HG03432 (cell line): ENCODE measurements around the gene CD84.
"Not testable (repeated sequence)": the region's sequence is repeated elsewhere in the genome, so short reads cannot be mapped to it uniquely, and the experiment has no call there.

Source experiments
- ATAC-seq: cut with Tn5 transposase; IDR thresholded peaks from one replicate; pipeline ENCODE4 v1.9.1; 2021; ENCODE audit warnings: mild to moderate bottlenecking, moderate library complexity; ENCODE audit not compliant: unreplicated experiment

Gene CD84

DNA sequence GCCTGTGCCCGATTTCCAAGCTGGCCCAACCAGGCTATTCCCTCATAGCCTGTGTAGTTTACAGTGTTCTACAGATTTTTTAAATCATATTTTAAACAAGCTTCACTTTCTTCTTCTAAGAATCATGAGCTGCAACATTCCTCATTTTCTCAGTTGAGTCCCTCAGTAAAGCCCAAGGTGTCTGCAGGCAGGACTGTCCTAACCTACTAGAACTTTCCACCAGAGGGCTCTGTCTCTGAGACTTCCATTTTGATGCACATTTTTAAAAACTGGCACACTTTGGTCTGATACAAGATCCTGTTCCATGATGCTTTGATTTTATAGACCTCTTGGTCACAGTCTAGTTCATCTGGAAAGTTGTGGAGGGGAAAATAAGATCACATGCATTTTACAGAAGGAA is 34.6 kb downstream of the CD84 start:
- ATAC-seq = no peak

DNA sequence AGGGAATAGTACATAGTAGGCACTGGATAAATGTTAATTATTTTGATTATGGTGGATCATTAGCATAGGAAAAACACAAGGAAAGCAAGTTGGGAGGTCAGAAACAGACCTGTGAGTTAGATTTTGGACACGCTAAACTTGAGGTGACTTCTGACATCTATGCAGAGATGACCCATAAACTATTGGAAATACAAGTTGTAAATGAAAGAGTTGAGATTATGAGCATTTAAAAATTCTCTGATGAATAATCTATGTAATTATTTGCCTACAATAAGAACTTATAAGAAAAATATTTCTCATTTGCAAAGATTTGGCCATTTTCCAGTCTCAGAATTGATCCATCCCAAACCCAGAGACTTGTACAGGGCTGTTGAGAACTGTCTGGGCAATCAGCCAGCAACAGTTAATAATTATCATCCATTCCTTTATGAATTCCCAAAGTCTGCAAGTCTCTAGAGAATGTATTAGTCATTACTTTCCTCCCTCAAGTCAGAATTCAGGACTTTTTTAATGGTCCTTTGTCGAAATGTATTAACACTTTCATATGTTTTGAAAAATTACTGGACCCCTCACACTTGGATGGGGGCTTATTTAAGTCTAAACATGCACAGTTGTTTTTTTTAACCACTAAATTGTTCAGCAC is 36.9 kb downstream of the CD84 start:
- no peak for ATAC-seq

DNA sequence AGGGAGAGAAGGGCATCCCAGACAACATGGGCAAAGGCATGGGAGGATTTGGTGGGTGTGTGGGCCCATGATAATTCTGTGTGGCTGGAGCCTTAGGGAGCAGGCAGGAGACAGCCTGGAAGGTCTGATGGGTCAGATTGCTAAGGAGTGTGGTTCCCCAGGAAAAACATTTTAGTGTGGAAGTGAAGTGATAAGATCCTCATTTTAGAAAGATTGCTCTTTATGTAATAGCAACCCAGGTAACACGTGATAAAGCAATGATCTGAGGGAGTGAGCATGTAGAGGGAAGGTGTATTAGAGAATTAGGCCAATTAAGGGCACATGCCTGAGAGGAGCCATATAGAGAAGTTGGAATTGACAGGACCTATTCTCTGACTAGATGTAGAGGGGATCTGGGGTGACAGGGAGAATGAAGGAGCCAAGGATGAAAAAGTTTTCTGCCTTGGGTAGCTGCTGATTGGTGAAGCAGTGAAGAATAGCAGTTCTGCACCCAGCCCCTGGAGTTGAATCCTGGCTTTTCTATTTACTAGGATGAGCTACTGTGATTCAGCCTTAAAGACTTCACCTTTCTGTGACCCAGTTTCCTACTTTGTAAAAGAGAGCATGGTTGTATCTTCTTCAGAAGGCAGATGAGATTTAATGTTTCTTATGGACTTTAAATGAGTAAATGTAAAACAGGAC is 37.5 kb downstream of the CD84 start:
- no peak for ATAC-seq

DNA sequence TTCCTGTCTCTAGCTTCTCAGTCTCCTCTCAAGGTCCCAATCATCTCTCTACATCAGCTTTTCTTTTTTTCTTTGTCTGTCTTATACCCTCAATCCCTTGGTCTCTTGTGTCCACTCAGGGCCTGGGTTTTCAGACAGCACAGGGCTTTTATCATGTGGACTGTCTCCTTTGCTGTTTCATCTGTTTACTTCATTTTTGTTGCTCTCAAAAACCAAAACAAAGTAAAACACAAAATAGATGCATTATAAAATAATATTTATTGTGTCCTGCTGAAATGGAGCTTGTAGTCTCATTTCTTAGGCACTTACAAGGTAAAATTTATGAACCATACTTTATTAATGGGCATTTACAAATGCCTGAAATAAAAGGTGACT is 38.5 kb downstream of the CD84 start:
- ATAC-seq = no peak

DNA sequence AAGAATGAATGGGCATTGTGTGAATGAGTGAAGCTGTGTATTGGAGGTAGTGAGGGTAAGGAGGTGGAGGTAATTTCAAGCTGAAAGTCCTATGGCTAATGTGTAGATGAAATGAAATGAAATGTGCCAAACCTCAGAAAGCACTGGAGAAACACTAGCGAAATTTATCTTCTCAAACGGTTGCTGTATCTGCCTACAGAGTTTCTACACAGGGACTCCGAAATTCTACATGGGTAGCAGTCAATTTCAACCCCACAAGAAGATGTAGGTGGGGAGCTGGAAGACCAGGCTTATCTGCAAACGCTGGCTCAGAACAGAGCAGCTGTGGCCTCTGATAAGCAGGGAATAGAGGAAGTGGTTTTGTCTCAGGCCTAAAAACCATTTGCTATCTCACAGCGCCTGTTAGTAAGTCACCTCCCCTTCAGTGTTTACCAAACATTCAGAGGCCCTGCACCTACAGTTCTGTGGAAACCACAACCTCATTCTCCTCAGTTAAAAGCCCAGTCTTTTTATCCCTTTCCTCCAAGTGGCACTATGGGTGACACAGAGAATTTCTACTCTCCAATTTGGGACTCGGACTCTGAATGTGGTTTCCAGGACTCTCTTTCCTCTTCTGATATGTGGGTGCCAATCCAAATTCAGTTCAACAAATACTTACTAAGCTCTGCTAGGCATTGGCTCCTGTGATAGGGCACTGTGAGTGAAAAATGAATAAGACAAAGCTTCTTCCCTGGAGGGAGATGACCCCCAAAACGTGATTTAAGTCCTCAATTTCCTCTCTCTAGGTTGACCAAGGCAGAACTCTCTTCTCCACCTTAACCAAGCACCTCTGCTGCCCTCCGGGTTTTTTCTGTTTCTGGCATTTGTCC is 39.1 kb downstream of the CD84 start:
- ATAC-seq = peak; percentile 95

DNA sequence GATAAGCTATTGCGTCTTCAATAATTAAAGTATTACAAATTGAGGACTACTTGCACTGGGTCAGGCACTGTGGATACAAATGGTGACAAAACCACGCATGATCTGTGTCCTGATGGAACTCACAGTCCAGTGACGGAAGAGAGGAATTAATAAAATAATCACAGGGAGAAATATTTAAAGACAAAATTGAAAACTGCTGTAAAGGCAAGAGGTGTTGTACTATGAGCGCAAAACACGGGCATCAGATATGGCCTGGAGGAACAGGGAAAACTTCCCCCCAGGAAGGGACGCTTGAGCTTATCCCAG is 39.7 kb downstream of the CD84 start:
- no peak for ATAC-seq

DNA sequence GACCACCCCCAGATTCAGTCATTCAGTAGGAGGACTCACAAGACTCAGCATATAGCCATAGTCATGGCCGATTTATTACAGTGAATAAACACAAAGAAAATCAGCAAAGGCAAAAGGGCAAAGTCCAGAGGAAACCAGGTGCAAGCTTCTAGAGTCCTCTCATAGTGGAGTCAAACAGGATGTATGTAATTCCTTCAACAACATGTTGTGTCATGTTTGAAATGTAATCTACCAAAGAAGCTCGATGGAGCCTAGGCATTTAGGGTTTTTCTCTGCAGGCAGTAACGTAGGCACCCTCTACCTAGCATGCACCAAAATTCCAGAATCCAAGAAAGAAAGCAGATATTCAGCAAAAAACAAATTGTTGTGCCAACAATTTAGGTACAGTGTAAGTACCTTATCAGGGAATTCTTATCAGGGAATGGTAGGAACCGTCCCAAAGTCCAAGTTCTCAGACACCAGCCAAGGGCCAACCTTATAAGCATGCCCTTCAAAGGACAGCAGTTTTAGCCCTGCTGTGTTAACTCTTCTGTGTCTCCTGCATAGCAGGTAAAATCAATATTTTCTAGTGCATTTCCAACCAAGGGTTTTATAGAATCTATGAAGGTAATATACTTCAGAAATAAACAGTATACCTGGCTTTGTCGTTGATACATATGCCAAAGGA is 40.2 kb downstream of the CD84 start:
- no peak for ATAC-seq

DNA sequence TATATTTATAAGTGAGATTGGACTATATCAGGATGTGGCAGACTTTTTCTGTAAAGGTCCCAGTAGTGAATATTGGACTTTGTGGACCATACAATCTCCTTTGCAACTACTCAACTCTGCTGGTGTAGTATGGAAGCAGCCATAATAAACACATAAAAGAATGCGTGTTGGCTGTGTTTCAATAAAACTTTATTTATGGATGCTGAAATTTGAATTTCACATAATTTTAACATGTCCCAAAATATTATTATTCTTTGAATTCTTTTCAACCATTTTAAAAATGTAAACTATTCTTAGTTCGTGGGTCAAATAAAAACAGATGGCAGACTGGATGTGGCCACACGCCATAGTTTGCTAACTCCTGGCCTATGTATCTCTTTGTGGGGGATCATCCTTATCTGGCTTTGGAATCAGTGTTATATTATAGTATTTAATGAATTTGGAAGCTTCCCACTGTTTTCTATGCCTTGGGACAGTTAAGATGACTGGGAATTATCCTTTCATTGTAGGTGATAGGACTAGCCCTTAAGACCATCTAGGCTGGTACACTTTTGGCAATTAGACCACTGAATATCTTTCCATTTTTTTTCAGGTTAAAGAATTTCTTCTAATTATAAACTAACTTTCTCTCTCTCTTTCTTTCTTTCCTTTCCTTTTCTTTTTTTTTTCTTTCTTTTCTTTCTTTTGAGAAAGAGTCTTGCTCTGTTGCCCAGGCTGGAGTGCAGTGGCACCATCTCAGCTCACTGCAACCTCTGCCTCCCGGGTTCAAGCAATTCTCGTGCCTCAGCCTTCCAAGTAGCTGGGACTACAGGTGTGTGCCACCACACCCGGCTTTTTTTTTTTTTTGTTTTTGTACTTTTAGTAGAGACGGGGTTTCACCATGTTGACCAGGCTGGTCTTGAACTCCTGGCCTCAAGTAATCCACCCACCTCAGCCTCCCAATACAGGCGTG is 41.3 kb downstream of the CD84 start:
- no peak for ATAC-seq

DNA sequence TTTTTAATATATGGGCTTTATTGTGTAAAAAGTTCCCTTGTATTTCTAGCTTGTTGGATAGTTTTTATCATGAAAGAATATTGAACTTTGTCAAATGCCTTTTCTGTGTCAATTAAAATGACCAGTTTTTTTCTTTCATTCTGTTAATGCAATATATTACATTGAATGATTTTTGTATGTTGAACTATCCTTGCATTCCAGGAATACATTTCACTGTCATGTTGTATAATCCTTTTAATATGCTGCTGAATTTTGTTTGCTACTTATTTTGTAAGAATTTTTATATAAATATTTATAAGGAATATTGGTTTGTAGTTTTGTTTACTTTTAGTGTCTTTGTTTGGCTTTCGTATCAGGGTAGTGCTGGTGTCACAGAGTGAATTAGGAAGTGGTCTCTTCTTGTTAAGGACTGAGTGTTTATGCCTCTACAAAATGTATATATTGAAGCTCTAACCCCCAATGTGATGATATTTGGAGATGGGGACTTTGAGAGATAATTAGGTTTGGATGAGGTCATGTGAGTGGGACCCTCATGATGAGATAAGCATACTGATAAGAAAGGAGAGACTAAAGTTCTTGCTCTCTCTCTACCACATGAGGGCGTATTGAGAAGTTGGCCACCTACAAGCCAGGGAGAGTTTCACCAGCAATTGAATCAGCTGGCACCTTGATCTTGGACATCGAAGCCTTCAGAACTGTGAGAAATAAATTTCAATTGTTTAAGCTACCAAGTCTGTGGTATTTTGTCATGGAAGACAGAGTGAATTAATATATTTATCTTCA is 44.3 kb downstream of the CD84 start:
- no peak for ATAC-seq

DNA sequence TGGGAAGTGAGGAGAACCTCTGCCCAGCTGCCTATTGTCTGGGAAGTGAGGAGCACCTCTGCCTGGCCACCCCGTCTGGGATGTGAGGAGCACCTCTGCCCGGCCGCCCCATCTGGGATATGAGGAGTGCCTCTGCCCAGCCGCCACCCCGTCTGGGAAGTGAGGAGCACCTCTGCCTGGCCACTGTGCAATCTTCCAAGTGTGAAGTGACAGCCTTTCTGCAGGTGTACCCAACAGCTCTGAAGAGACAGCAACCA is 46.8 kb downstream of the CD84 start:
- not testable (repeated sequence) for ATAC-seq

DNA sequence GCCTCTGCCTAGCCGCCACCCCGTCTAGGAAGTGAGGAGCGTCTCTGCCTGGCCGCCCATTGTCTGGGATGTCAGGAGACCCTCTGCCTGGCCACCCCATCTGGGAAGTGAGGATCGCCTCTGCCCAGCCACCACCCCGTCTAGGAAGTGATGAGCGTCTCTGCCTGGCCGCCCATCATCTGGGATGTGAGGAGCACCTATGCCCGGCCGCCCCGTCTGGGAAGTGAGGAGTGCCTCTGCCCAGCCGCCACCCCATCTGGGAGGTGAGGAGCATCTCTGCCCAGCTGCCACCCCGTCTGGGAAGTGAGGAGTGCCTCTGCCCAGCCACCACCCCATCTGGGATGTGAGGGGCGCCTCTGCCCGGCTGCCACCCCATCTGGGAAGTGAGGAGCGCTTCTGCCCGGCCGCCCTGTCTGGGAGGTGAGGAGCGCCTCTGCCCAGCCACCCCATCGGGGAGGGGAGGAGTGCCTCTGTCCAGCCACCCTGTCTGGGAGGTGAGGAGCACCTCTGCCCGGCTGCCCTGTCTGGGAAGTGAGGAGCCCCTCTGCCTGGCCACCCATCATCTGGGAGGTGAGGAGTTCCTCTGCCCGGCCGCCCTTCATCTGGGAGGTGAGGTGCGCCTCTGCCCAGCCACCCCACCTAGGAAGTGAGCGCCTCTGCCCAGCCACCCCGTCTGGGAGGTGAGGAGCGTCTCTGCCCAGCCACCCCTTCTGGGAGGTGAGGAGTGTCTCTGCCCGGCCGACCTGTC is 47.3 kb downstream of the CD84 start:
- not testable (repeated sequence) for ATAC-seq

DNA sequence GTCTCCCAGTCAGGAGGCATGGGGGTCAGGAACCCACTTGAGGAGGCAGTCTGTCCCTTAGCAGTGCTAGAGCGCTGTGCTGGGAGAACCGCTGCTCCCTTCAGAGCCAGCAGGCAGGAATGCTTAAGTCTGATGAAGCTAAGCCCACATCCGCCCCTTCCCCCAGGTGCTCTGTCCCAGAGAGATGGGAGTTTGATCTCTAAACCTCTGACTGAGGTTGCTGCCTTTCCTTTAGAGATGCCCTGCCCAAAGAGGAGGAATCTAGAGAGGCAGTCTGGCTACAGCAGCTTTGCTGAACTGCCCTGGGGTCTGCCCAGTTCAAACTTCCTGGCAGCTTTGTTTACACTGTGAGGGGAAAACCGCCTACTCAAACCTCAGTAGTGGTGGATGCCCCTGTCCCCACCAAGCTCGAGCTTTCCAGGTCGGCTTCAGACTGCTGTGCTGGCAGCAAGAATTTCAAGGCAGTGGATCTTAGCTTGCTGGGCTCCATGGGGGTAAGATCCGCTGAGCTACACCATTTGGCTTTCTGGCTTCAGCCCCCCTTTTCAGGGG is 49.8 kb downstream of the CD84 start:
- ATAC-seq = not testable (repeated sequence)

DNA sequence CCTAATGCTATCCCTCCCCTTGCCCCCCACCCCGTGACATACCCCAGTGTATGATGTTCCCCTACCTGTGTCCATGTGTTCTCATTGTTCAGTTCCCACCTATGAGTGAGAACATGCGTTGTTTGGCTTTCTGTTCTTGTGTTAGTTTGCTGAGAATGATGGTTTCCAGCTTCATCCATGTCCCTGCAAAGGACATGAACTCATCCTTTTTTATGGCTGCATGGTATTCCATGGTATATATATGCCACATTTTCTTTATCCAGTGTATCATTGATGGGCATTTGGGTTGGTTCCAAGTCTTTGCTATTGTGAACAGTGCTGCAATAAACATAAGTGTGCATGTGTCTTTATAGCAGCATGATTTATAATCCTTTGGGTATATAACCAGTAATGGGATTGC is 55.5 kb downstream of the CD84 start:
- not testable (repeated sequence) for ATAC-seq

DNA sequence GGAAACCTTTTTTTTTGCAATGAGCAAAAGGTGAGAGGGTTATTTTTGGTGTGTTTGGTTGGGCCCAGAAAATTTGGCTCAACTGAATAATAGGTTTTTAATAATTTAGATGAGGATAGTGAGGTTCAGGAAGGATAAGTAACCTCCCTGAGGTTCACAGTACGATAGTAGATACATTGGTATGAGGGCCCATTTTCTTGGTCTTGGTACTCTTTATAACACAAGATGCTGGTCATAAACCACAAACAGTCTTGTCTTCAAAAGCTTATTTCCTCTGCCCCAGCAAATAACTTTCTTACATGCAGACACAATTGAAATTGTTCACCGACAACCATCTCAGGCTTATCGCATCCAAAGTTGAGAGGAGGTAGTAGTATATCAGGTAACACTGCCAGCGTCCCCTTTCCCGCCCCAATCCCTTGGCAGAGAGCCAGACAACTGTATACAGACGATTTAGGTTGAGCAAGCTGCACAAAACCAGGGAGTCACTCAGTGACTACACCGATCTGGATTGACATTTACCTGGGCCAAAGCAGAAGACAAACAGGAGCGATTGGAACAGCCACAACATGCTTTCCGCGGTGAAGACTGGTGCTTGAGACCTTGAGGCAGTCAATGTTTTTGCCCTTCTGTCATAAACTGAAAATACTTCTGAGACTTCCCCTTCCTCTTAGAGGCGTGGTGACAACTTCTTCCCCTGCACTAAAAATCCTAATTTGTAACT is 56.5 kb downstream of the CD84 start, which contains the start of gene SLAMF6:
Gene SLAMF6, minus strand, starts transcription at position 634 of the 724 bp plus-strand sequence. Its CDS starts 63 bp downstream, at position 571.
- ATAC-seq = peak; percentile 69

DNA sequence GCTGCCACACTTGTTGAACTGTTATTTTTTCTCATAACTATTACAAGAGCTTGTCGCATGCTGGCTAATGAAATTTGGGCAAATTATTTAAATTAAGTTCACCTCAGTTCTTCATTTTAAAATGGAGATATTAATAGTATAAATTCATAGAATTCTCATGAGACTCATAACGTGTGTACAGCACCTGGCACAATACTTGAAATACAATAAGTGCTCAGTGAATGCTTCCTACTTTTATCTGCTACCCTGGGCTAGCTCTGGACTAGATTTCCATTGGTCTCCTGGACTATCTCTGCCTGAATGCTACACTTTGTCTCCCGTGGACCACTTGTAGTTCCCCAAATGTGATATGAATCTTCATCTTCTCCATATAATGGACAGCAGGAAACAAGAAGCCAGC is 57.2 kb downstream of the CD84 start:
- peak; percentile 9 for ATAC-seq

DNA sequence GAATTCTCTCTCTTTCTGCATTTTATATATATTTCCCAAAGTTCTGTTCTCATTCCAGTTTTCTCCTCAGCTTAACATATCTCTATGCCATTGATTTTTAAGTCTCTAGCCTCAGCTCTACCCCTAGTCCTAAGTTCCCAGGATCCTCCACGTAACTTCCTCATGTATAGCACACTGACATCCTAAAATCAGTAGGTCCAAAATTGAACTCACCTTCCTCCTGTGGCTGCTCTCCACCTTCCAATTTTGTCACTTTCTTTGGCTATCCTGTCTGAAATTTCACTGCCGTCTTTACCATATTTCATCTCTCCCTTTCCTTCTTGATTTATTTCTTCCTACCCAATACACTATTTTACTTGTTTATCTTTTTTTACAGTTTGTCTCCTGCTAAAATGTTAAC is 57.7 kb downstream of the CD84 start:
- ATAC-seq = no peak

DNA sequence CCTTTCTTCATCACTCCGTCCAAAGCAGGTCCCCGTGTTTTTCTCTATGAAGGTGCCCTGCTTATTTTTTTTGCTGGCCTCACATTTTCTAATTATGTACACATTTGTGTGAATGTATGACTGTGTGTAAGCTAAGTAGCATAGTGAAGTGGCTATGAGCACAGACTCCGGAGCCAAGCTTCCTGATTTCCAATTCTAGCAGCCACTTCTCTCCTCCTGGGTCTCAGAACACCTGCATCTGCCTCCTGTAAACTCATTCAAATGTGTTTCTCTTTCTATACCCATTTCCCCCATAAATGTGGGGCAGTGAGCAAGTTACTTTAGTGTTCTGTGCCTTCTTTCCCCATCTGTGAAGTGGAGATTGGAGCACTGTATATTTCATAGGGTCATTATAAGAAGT is 58.3 kb downstream of the CD84 start:
- ATAC-seq = no peak

DNA sequence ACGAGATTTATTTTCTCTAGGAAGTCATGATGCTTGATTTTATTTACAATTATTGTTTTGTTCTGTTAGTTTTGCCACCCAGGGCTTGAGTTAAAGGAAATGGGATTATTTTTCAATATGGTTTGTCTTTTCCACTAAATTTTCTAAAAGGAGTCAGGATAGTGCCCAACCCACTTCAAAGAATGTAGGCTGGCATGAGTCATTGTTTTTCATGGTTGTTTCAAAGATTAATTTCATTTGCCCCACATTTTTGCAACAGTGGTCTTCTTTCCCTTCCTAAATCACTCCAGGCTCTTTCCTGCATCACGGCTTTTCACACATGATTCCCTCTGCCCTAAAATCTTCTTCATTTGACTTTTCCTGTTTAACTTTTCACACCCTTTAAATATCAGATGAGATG is 58.7 kb downstream of the CD84 start:
- ATAC-seq = no peak
